PFSK-1 (cell line): Measurements from ENCODE around the gene SLIT3.

Source experiments
- FOXP2 ChIP-seq: optimal IDR thresholded peaks from 2 replicates; pipeline ENCODE3; 2011; ENCODE audit warnings: borderline replicate concordance, control low read depth, inconsistent platforms; ENCODE audit not compliant: insufficient read depth; ENCODE audit errors: extremely low read length, extremely low read depth
- POLR2AphosphoS5 ChIP-seq: IDR thresholded peaks from 2 replicates; pipeline ENCODE4 v1.6.1; 2012; ENCODE audit warnings: low read depth, mild to moderate bottlenecking, control low read depth, low read length, moderate library complexity
- REST ChIP-seq, 2 experiments: IDR thresholded peaks; 2 replicates each; pipeline versions ENCODE4 v1.6.1 to v1.8.0; 2011 to 2012; ENCODE audit warnings: low read depth in 2 of 2, low read length in 2 of 2, control low read depth in 1 of 2, inconsistent platforms in 1 of 2, mild to moderate bottlenecking in 1 of 2, moderate library complexity in 1 of 2; ENCODE audit not compliant: insufficient read depth in 1 of 2
- SIN3A ChIP-seq: IDR thresholded peaks from 2 replicates; pipeline ENCODE4 v1.6.1; 2012; ENCODE audit warnings: mild to moderate bottlenecking, low read length, moderate library complexity, borderline replicate concordance; ENCODE audit not compliant: insufficient read depth
- TAF1 ChIP-seq: IDR thresholded peaks from 2 replicates; pipeline ENCODE4 v1.6.1; 2012; ENCODE audit warnings: low read length, control low read depth, borderline replicate concordance; ENCODE audit not compliant: insufficient read depth

Gene SLIT3

GRCh38 chr5:169018925-169019324 is 282.0 kb downstream of the SLIT3 start:
- TF ChIP-seq REST (IDR thresholded peaks at IDR 0.05; ENCODE audit: insufficient read depth in 1 of 2, low read depth in 2 of 2, low read length in 2 of 2) (no peak), SIN3A (no peak), TAF1 (no peak), FOXP2 (no peak), POLR2AphosphoS5 (no peak)

GRCh38 chr5:169015991-169016390 is 284.9 kb downstream of the SLIT3 start:
- TF ChIP-seq POLR2AphosphoS5 = no peak

- TF ChIP-seq POLR2AphosphoS5 (no peak), FOXP2 (no peak), REST (IDR thresholded peaks at IDR 0.05; ENCODE audit: insufficient read depth in 1 of 2, low read depth in 2 of 2, low read length in 2 of 2) (no peak), SIN3A (no peak), TAF1 (no peak)
Observed at GRCh38 chr5:169013846-169014245, 287.1 kb downstream of the SLIT3 start.

GRCh38 chr5:169013208-169013728 is 287.7 kb downstream of the SLIT3 start:
- no peak for TF ChIP-seq REST (IDR thresholded peaks at IDR 0.05; ENCODE audit: insufficient read depth in 1 of 2, low read depth in 2 of 2, low read length in 2 of 2)
- TF ChIP-seq TAF1 = no peak
- TF ChIP-seq FOXP2 = no peak
- TF ChIP-seq SIN3A = no peak
- TF ChIP-seq POLR2AphosphoS5 = no peak

- TF ChIP-seq FOXP2 (no peak), SIN3A (no peak), REST (IDR thresholded peaks at IDR 0.05; ENCODE audit: insufficient read depth in 1 of 2, low read depth in 2 of 2, low read length in 2 of 2) (no peak), TAF1 (no peak), POLR2AphosphoS5 (no peak)
Observed at GRCh38 chr5:169012450-169012849, 288.5 kb downstream of the SLIT3 start.

GRCh38 chr5:169011451-169011850 is 289.5 kb downstream of the SLIT3 start:
- TF ChIP-seq REST (IDR thresholded peaks at IDR 0.05; ENCODE audit: insufficient read depth in 1 of 2, low read depth in 2 of 2, low read length in 2 of 2) (no peak), TAF1 (no peak), SIN3A (no peak), POLR2AphosphoS5 (no peak), FOXP2 (no peak)
